Measurements from ENCODE around the gene MBD3. TPM values are rescaled to one million over a fixed set of nuclear protein-coding genes. Genes with fewer than 3 reads are reported as not detected.
"Not testable (repeated sequence)": the region's sequence is repeated elsewhere in the genome, so short reads cannot be mapped to it uniquely, and the experiment has no call there.

Gene MBD3
- total RNA-seq, 2 donors from 2014 or later = 44.2 to 53.6 TPM

GRCh38 chr19:1556390-1557070 is 36.1 kb downstream of the MBD3 start:
- intact Hi-C loops (cut with DNase I) = no loop called here
- no peak for DNase-seq (ENCODE audit: low spot score)

GRCh38 chr19:1555487-1556389 is 36.9 kb downstream of the MBD3 start:
- no peak for DNase-seq (ENCODE audit: low spot score)
- intact Hi-C loops (cut with DNase I) = no loop called here

DNA sequence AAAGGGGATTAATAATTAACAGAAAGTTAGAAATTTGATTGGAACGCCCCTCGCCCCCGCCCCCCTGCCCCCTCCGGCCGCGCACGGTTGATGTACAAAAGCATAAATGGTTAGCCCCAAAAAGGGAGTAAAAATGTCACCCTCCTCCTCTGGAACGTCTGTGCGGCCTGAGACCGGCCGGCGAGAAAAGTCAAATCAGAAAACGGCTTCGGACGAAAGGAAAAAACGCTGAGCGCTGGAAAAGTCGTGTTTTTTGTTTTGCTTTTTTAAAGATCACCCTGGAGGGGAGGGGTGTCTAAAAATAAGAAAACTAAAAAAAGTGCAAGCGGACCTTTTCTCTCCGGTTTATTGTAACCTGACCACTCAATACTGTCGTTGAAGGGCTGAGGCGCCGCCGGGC is 37.7 kb downstream of the MBD3 start:
- intact Hi-C loops (cut with DNase I) = no loop called here
- DNase-seq (ENCODE audit: low spot score) = no peak

GRCh38 chr19:1553415-1553814 is 39.2 kb downstream of the MBD3 start:
- intact Hi-C loops (cut with DNase I) = no loop called here
- DNase-seq (ENCODE audit: low spot score) = no peak

DNA sequence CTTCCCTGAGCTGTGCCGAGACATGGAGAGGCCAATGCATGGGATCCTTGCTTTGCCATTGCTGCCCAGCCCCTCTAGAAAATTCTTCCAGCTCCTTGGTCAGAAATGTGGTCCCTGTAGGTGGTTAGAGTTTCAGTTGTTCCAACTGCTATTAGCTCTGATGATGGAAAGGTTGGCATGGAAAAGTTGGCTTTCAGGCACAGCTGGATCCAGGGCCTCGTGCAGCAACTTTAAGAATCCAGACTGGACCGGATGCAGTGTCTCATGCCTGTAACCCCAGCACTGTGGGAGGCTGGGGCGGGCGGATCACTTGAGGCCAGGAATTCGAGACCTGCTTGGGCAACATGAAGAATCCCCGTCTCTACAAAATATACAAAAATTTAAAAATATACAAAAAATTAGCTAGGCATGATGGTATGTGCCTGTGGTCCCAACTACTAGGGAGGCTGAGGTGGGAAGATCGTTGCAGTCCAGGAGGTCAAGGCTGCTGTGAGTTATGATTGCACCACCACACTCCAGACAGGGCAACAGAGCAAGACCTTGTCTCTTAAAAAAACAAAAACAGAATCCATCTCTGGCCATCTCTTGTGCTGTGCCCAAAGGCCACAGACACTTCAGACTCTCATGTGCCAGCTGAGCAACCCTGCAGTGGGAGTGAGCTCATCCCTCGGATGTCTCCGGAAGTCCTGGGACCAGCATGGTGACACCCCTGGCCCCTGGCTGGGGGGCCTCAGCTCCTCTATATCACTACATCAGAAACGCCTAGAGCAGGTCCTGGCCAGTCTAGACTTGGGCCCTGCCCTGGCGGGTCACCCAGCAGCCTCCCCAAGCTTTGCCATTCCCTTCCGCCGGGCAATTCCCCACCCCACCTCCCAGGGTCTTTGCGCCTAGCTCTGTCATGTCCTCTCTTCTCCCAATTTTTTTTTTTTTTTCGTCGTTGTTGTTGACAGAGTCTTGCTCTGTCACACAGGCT is 41.3 kb downstream of the MBD3 start:
- no peak for DNase-seq (ENCODE audit: low spot score)
- intact Hi-C loops (cut with DNase I) = no loop called here

DNA sequence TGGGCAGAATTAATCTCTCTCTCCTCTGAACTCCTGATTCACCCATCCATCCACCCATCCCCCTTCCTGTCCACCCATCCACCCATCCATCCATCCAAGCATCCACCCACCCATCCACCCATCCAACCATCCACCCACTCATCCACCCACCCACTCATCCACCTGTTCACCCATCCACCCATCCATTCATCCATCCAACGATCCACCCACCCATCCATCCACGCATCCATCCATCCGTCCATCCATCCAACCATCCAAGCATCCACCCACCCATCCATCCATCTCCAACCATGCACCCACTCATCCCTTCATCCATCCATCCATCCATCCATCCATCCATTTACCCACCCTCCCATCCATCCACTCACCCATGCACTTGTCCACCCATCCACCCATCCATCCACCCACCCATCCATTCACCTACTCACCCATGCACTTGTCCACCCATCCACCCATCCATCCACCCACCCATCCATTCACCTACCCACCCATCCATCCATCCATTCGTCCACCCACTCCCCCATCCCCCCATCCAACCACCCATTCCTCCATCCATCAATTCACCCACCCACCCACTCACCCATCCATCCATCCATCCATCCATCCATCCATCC is 43.2 kb downstream of the MBD3 start:
- intact Hi-C loops (cut with DNase I) = loop anchor here (5.0 to 10.0 kb wide), 3 partner anchors 105 to 218 kb away; partner anchors contain the start of gene TCF3 (in 1 of the 2)
- no peak for DNase-seq (ENCODE audit: low spot score)

- DNase-seq (ENCODE audit: low spot score) = no peak
- intact Hi-C loops (cut with DNase I) = loop anchor here in 1 of 2 donors (1.0 to 10.0 kb wide), 2 partner anchors 20 to 114 kb away; partner anchors contain the start of gene TCF3
Observed at GRCh38 chr19:1540365-1540925, 52.2 kb downstream of the MBD3 start.

GRCh38 chr19:1539749-1540148 is 52.9 kb downstream of the MBD3 start:
- intact Hi-C loops (cut with DNase I) = loop anchor here in 1 of 2 donors (1.0 to 10.0 kb wide), 2 partner anchors 21 to 115 kb away; partner anchors contain the start of gene TCF3
- not testable (repeated sequence) for DNase-seq (ENCODE audit: low spot score)

GRCh38 chr19:1538978-1539377 is 53.7 kb downstream of the MBD3 start:
- no peak for DNase-seq (ENCODE audit: low spot score)
- intact Hi-C loops (cut with DNase I) = no loop called here

- intact Hi-C loops (cut with DNase I); DNase-seq (ENCODE audit: low spot score): not testable (repeated sequence)
Observed at GRCh38 chr19:1535699-1536098, 57.0 kb downstream of the MBD3 start.

DNA sequence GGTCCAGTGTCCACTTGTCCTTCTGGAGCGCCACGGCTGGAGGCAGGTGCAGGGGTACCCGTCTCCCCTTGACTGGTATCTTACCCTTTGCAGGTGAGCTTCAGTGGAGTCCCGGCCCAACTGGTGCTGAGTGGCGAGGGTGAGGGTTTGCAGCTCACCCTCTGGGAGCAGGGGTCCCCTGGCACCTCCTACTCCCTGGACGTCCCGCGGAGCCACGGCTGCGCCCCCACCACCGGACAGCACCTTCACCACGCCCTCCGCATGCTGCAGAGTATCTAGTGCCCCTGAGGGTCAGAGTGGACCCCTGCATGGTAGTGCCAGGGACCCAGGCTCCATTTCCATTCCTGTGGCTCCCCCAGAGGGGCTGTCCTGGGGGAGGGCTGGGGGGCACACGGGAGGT is 57.7 kb downstream of the MBD3 start:
- DNase-seq (ENCODE audit: low spot score) = no peak
- intact Hi-C loops (cut with DNase I) = no loop called here

GRCh38 chr19:1533510-1534150 is 59.0 kb downstream of the MBD3 start:
- intact Hi-C loops (cut with DNase I) = no loop called here
- DNase-seq (ENCODE audit: low spot score) = no peak

DNA sequence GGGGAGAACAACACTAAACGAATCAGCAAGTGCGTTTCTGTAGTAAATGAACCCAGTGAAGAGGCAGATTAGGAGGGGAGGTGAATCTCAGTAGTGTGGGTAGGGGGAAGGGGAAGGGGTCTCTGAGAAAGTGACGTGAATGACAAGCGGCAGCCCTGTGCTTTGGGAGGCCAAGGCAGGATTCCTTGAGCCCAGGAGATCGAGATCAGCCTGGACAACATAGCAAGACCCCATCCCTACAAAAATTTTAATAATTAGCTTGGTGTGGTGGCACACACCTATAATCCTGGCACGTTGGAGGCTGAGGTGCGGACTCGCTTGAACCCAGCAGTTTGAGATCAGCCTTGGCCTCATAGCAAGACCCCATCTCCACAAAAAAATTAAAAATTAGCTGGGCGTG is 60.7 kb downstream of the MBD3 start:
- intact Hi-C loops (cut with DNase I) = no loop called here
- no peak for DNase-seq (ENCODE audit: low spot score)

GRCh38 chr19:1531587-1531986 is 61.1 kb downstream of the MBD3 start:
- intact Hi-C loops (cut with DNase I) = no loop called here
- DNase-seq (ENCODE audit: low spot score) = no peak

GRCh38 chr19:1530856-1531255 is 61.8 kb downstream of the MBD3 start:
- DNase-seq (ENCODE audit: low spot score); intact Hi-C loops (cut with DNase I): not testable (repeated sequence)

DNA sequence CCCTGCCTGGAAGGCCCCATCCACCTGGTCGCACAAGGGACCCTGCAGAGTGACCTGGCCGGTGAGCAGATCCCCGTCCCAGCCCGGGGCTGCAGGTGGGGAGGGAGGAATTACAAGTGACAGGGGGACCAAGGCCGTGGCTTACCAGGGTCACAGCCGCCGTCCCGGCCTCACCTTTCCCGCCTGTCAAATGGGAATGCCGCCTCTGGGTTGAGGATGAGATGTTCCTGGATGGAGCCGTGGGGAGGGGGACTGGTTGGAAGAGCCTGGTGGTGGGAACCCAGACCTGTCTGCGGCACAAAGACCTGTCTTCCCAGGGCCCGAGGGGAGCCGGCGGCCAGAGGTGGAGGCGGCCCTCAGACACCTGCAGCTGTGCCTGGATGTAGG is 63.2 kb downstream of the MBD3 start:
- DNase-seq (ENCODE audit: low spot score) = no peak
- intact Hi-C loops (cut with DNase I) = no loop called here

GRCh38 chr19:1528596-1529429 is 63.9 kb downstream of the MBD3 start:
- intact Hi-C loops (cut with DNase I) = no loop called here
- DNase-seq (ENCODE audit: low spot score) = no peak

Measured in posterior vena cava (tissue), 2 donors.